ENCODE results near the gene MAML3. TPM values are rescaled to one million over a fixed set of nuclear protein-coding genes. Genes with fewer than 3 reads are reported as not detected.

Gene MAML3
- total and polyA plus RNA-seq, 12 donors, result 1.1 to 4.6 (median 2.6) TPM

DNA sequence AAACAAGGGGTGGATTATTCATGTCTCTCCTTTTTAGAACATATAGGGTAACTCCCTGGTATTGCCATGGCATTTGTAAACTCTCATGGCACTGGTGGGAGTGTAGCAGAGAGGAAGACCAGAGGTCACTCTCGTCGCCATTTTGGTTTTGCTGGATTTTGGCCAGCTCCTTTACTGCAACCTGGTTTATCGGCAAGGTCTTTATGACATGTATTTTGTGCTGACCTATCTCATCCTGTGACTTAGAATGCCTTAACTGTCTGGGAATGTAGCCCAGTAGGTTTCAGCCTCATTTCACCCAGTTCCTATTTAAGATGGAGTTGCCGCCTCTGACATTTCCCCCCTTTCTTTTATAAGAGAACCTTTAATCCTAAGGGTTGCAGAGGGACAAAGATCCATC is 442.5 kb downstream of the MAML3 start:
- ATAC-seq, result peak in 1 of 8 donors; percentile 43
- DNase-seq, result no peak

GRCh38 chr4:139710073-139710472 is 443.9 kb downstream of the MAML3 start:
- no peak for TF ChIP-seq CTCF (IDR thresholded peaks at IDR 0.05)
- DNase-seq (no peak), ATAC-seq (peak in 1 of 8 donors; percentile 24)
- H3K27me3 ChIP-seq, result no peaks in the 10 kb centered on the region
- no peak overlapping the region for H3K4me3 ChIP-seq
- H3K9me3 ChIP-seq, result peaks cover 0 to 7% (median 0%) of the 10 kb centered on the region in 11 donors
- intact Hi-C loops (cut with DNase I), result loop anchor here in 1 of 10 donors (10.0 kb wide), 1 partner anchor 45 kb away; the partner anchor contains the start of gene MGST2
- 47 to 62% methylated on average over 2 of the region's 2 CpGs for WGBS, 2 donors
- H3K36me3 ChIP-seq, result peaks cover 0 to 41% (median 6%) of the 10 kb centered on the region in 9 donors
- H3K4me1 ChIP-seq, result peaks cover 0 to 45% (median 22%) of the 10 kb centered on the region in 9 donors
- peak overlapping the region in 1 of 10 donors; percentile 70 for H3K27ac ChIP-seq

More for the DNA sequence above, 442.5 kb downstream of the MAML3 start:
- Histone ChIP-seq H3K27ac (peak overlapping the region in 5 of 10 donors; percentile 16 to 70 (median 40)), H3K36me3 (peaks cover 0 to 30% (median 2%) of the 10 kb centered on the region in 9 donors), H3K4me3 (no peak overlapping the region), H3K4me1 (peaks cover 0 to 56% (median 27%) of the 10 kb centered on the region in 9 donors), H3K27me3 (no peaks in the 10 kb centered on the region), H3K9me3 (peaks cover 0 to 7% (median 0%) of the 10 kb centered on the region in 11 donors)
- 35 to 51% methylated on average over 4 of the region's 4 CpGs for WGBS, 2 donors
- intact Hi-C loops (cut with DNase I), result loop anchor here in 1 of 10 donors (10.0 kb wide), 1 partner anchor 47 kb away; the partner anchor contains the start of gene MGST2
- no peak for TF ChIP-seq CTCF (IDR thresholded peaks at IDR 0.05)

DNA sequence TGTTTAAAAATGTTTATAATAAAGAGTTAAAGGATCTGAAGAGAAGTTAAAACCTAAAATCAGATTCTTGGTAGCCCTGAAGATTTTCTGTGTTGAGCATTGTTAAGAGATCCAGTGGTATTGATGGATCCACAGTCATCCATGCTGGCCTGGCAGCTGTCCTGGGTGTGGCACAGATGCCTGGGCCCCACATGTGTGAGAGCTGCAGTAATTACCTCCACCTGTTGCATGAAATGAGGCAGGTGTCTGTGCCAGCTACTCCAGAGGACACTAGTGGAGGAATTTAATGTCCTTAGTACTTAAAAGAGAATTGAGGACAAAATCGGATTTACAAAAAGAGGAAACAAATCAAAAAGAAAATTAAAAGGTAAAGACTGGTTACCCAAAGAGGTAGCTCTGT is 444.3 kb downstream of the MAML3 start:
- ATAC-seq, result no peak

DNA sequence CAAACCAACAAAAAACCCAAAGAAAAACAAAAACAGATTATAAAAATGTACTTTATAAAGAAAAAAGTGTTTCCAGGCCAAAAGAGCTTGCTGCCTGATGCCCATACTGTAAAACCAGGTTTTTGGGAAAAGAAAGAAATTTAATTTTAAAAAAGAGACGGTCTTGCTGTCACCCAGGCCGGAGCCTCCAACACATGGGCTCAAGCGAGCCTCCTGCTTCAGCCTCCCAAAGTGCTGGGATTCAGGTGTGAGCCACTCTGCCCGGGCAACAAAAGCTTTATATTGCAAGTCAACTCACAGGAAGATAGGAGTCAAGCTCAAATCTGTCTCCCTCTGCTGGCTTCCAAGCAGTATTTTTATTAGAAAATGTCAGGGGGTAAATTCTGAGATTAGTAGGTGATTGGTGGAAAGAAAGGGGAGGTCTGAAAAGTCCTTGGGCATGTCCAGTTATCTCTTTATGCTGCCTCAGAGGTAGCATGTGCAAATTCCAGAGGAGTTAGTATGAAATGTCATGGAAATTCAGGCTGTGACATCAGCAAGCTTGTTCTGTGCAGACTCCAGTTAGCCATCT is 449.0 kb downstream of the MAML3 start:
- ATAC-seq (no peak), DNase-seq (no peak)
- Histone ChIP-seq H3K36me3 (peaks cover 0 to 68% (median 16%) of the 10 kb centered on the region in 9 donors), H3K27ac (no peak overlapping the region), H3K9me3 (peaks cover 0 to 7% (median 0%) of the 10 kb centered on the region in 11 donors), H3K4me3 (no peak overlapping the region), H3K27me3 (no peaks in the 10 kb centered on the region), H3K4me1 (peaks cover 0 to 8% (median 0%) of the 10 kb centered on the region in 9 donors)
- whole genome bisulfite sequencing, 2 donors, result 97 to 99% methylated on average over 4 of the region's 4 CpGs
- intact Hi-C loops (cut with DNase I), result no loop called here
- peak in 1 of 9 donors; percentile 22 for TF ChIP-seq CTCF (IDR thresholded peaks at IDR 0.05)

More for the DNA sequence above, 444.3 kb downstream of the MAML3 start:
- H3K27me3 ChIP-seq, result no peaks in the 10 kb centered on the region
- H3K4me3 ChIP-seq, result no peak overlapping the region
- peaks cover 0 to 43% (median 21%) of the 10 kb centered on the region in 9 donors for H3K4me1 ChIP-seq
- 93% methylated on average over 1 of the region's 1 CpG for WGBS, 2 donors
- no peak for TF ChIP-seq CTCF (IDR thresholded peaks at IDR 0.05)
- no peak for DNase-seq
- H3K27ac ChIP-seq, result no peak overlapping the region
- peaks cover 0 to 43% (median 10%) of the 10 kb centered on the region in 9 donors for H3K36me3 ChIP-seq
- intact Hi-C loops (cut with DNase I), result loop anchor here in 1 of 10 donors (10.0 kb wide), 1 partner anchor 45 kb away; the partner anchor contains the start of gene MGST2
- peaks cover 0 to 7% (median 0%) of the 10 kb centered on the region in 11 donors for H3K9me3 ChIP-seq

Measured in heart right ventricle (tissue), 16 donors.